Measurements from ENCODE around the gene GRN.
A peak's percentile ranks its signal among the peaks of the same experiment; 100 is the strongest.

Gene GRN

GRCh38 chr17:44384823-44385286, 39.8 kb downstream of the GRN start:
- no peak for DNase-seq
- in situ Hi-C loops (cut with HindIII; ENCODE audit: low pct_ligation_motif_present, low sequenced_read_pairs) = no loop called here
- peaks cover 7% of the 10 kb centered on the region for H3K27me3 ChIP-seq (replicated peaks)
- no peaks in the 10 kb centered on the region for H3K36me3 ChIP-seq (replicated peaks)
- H3K4me3 ChIP-seq (ENCODE audit: low read depth, low read length) = peak overlapping the region; percentile 59
- H3K27ac ChIP-seq = no peak overlapping the region
- TF ChIP-seq CTCF (IDR thresholded peaks at IDR 0.05; ENCODE audit: low read depth, low read length, missing control alignments) = no peak

GRCh38 chr17:44385287-44386181, 40.4 kb downstream of the GRN start:
- peak; percentile 35 for TF ChIP-seq CTCF (IDR thresholded peaks at IDR 0.05; ENCODE audit: low read depth, low read length, missing control alignments)
- in situ Hi-C loops (cut with HindIII; ENCODE audit: low pct_ligation_motif_present, low sequenced_read_pairs) = no loop called here
- H3K27ac ChIP-seq = no peak overlapping the region
- H3K36me3 ChIP-seq (replicated peaks) = no peaks in the 10 kb centered on the region
- H3K4me3 ChIP-seq (ENCODE audit: low read depth, low read length) = peak overlapping the region; percentile 59
- peak; percentile 51 for DNase-seq
- H3K27me3 ChIP-seq (replicated peaks) = peaks cover 7% of the 10 kb centered on the region

- peaks cover 7% of the 10 kb centered on the region for H3K27me3 ChIP-seq (replicated peaks)
- no peaks in the 10 kb centered on the region for H3K36me3 ChIP-seq (replicated peaks)
- H3K4me3 ChIP-seq (ENCODE audit: low read depth, low read length) = peak overlapping the region; percentile 59
- no peak for DNase-seq
- H3K27ac ChIP-seq = no peak overlapping the region
- in situ Hi-C loops (cut with HindIII; ENCODE audit: low pct_ligation_motif_present, low sequenced_read_pairs) = no loop called here
- no peak for TF ChIP-seq CTCF (IDR thresholded peaks at IDR 0.05; ENCODE audit: low read depth, low read length, missing control alignments)
These were observed 41.1 kb downstream of the GRN start for GRCh38 chr17:44386182-44386525.

GRCh38 chr17:44387804-44388203, 42.7 kb downstream of the GRN start:
- TF ChIP-seq CTCF (IDR thresholded peaks at IDR 0.05; ENCODE audit: low read depth, low read length, missing control alignments) = no peak
- DNase-seq = no peak
- H3K36me3 ChIP-seq (replicated peaks) = no peaks in the 10 kb centered on the region
- H3K4me3 ChIP-seq (ENCODE audit: low read depth, low read length) = no peak overlapping the region
- peaks cover 7% of the 10 kb centered on the region for H3K27me3 ChIP-seq (replicated peaks)
- no peak overlapping the region for H3K27ac ChIP-seq
- in situ Hi-C loops (cut with HindIII; ENCODE audit: low pct_ligation_motif_present, low sequenced_read_pairs) = no loop called here

- in situ Hi-C loops (cut with HindIII; ENCODE audit: low pct_ligation_motif_present, low sequenced_read_pairs) = no loop called here
- no peak for TF ChIP-seq CTCF (IDR thresholded peaks at IDR 0.05; ENCODE audit: low read depth, low read length, missing control alignments)
- Histone ChIP-seq H3K27ac (no peak within 1 kb of the TSS), H3K27me3 (replicated peaks) (peaks cover 7% of the 10 kb centered on the region), H3K4me3 (ENCODE audit: low read depth, low read length) (no peak within 1 kb of the TSS), H3K36me3 (replicated peaks) (no peaks in the 10 kb centered on the region)
- DNase-seq = no peak
These were observed 44.2 kb downstream of the GRN start, which contains the start of gene ITGA2B for GRCh38 chr17:44389281-44389680. Gene ITGA2B, minus strand, starts transcription at chr17:44389649. Its CDS starts 176 bp downstream, at chr17:44389473.
